Mesodermal cell (in vitro differentiated cells): ENCODE results near the gene BTG3.

Experiments
- H3K27ac ChIP-seq: 2 replicates; pipeline ENCODE4 v1.7.0; 2013; ENCODE audit warnings: mild to moderate bottlenecking, low read depth, low read length, moderate library complexity; ENCODE audit not compliant: severe bottlenecking
- H3K36me3 ChIP-seq: 2 replicates; pipeline ENCODE4 v1.7.1; 2013; ENCODE audit warnings: mild to moderate bottlenecking, low read length, moderate library complexity; ENCODE audit not compliant: control insufficient read depth, insufficient read depth
- H3K4me1 ChIP-seq: one replicate; pipeline ENCODE4 v1.7.1; 2013; ENCODE audit warnings: mild to moderate bottlenecking, low read length; ENCODE audit not compliant: insufficient read depth, control insufficient read depth, poor library complexity, severe bottlenecking
- H3K4me3 ChIP-seq: 2 replicates; pipeline ENCODE4 v1.7.0; 2013; ENCODE audit warnings: low read length, control low read depth, mild to moderate bottlenecking; ENCODE audit not compliant: insufficient read depth, poor library complexity, severe bottlenecking; ENCODE audit errors: extremely low read depth
- H3K9me3 ChIP-seq: 2 replicates; pipeline ENCODE4 v1.7.1; 2013; ENCODE audit warnings: mild to moderate bottlenecking, low read length, moderate library complexity; ENCODE audit not compliant: control insufficient read depth
- WGBS, 2 experiments: methylation state at CpG; one replicate each; pipeline ENCODE4 v1.1.5; 2013; ENCODE audit warnings: missing lambda C conversion rate in 2 of 2; ENCODE audit not compliant: insufficient coverage in 2 of 2; 5-methylcytosine and 5-hydroxymethylcytosine counted together

Gene BTG3

DNA sequence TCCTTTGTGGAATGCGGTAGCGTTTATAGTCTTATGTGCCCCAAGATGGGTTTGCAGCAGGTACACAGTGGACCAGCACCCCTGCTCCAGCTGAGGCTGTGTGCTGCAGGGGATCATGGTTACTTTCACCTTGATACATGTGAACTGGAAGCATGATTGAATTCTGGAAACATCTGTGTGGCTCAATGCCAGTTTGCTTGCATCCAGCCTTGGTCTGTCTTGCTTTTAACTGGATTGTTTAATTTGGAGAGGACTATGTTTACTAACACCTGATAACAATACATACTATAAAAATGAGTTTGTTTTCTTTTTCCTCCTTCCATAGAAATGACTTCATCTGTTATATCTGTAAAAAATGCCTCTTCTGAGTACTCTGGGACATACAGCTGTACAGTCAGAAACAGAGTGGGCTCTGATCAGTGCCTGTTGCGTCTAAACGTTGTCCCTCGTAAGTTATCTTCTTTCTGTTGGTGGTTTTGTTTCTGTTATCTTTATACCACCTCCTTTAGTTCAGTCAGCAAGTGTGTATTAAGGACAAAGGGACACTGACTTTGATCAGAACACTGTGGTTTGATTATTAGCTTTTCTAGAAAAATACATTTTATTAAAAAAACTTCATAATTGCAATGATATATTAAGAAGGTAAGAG is 52.2 kb downstream of the BTG3 start:
- 100% methylated on average over 2 of the region's 5 CpGs for WGBS, 2 experiments
- no peak overlapping the region for H3K27ac ChIP-seq
- peaks cover 33% of the 10 kb centered on the region for H3K36me3 ChIP-seq
- H3K9me3 ChIP-seq, result no peaks in the 10 kb centered on the region
- no peaks in the 10 kb centered on the region for H3K4me1 ChIP-seq
- H3K4me3 ChIP-seq, result no peak overlapping the region

DNA sequence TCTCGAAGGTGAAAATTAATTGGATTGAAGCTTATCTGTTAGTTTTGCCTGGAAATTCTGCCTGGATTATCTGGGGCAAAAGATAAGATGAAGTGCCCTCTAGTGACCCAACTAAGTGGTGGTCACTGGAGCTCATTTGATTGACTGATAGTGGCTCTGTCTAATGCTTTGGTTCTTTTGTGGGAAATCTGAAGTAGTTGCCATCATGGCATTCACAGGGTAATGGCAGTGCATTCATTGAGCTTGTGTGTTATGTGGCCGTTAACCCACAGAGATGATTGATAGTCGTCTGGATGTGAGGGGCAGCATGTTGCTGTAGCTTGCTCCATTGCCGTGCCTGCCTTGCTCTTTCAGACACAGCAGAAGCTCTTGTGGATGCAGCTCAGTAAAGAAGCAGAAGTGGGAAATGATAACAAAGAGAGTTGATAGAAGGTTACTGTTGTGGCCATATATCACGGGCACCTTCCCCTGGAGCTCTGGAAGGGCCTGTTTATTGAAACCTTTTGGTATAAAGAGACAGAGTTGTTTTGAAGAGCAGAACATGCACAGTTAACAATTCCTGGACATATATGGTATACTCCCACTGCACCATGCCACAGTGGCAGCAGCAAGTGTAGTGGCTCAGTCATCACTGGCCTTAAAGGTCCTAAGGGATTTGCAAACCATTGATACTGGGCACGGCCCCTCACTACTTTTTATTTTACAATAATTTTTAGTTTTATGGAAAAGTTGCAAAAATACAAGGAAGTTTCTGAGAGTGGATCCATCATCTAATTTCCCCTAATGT is 57.8 kb downstream of the BTG3 start:
- Histone ChIP-seq H3K36me3 (peaks cover 31% of the 10 kb centered on the region), H3K4me3 (no peak overlapping the region), H3K4me1 (peaks cover 4% of the 10 kb centered on the region), H3K27ac (peak overlapping the region; percentile 36), H3K9me3 (no peaks in the 10 kb centered on the region)
- 74 to 81% methylated on average over 4 to 5 of the region's 6 CpGs for WGBS, 2 experiments

DNA sequence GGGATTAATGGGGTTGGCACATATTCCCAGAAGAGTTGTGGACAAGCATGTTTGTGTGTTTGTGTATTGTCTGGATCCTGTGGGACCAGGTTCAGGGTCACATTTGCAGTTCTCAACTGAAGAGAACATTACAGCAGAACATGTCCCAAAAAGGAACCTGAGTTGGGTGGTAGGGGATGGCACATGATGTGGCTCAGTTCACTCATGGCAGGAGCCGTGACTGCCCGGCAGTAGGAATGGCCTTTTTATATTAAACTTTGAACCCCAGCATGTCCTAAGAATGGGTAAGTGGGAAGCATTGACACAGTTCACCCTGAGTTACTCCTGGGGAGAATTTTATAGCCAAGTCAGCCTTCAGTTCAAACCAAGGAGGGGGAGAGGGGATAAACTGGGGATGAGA is 58.6 kb downstream of the BTG3 start:
- H3K27ac ChIP-seq, result peak overlapping the region; percentile 36
- peaks cover 4% of the 10 kb centered on the region for H3K4me1 ChIP-seq
- no peak overlapping the region for H3K4me3 ChIP-seq
- H3K36me3 ChIP-seq, result peaks cover 34% of the 10 kb centered on the region
- no peaks in the 10 kb centered on the region for H3K9me3 ChIP-seq
- WGBS, 2 experiments, result no CpG with 5 or more reads among the region's 2 CpGs

DNA sequence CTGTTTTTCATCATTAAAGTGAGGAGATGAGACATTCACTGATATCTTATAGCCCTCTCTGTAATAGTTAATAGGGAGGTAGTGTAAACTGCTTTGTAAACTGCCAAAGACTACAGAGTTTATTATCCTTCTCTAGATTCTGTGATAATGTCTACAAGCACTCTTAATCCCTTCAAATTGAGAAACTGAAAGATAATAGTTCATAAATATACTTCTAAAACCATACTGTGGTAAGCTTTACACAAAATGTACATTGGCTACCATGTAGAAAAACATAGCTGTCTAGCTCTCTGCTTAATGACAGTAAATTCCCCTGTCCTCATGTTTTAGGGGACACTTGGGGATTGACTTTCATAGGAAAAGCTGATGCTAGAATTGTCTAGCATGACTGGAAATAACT is 60.3 kb downstream of the BTG3 start:
- Histone ChIP-seq H3K36me3 (peaks cover 35% of the 10 kb centered on the region), H3K27ac (no peak overlapping the region)

DNA sequence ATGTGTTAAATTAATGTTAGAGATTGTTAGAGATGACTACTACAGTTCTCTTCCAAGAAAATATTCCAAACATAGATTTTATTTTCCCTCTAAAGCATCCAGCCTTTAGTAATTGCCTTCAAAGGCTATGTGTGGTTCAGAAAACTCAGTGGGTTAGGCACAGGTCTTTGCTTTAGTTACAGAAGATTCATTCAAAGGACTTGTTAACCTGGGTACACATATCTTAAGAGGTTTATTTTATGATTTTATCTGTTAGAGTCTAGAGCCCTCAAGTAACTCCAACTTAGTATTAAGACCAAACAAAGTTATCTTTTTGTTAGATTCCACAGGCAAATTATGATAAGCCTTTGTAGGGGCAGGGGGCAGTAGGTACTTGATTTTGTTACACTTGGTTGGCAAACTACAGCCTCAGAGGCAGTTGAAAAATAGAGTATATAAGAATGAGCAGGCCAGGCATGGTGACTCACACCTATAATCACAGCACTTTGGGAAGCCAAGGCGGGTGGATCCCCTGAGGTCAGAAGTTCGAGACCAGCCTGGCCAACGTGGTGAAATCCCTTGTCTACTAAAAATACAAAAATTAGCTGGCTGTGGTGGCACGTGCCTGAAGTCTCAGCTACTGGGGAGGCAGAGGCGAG is 61.9 kb downstream of the BTG3 start:
- peaks cover 32% of the 10 kb centered on the region for H3K36me3 ChIP-seq
- no peak overlapping the region for H3K27ac ChIP-seq

More for the DNA sequence above, 60.3 kb downstream of the BTG3 start:
- Histone ChIP-seq H3K4me3 (no peak overlapping the region), H3K9me3 (no peaks in the 10 kb centered on the region), H3K4me1 (peaks cover 4% of the 10 kb centered on the region)

DNA sequence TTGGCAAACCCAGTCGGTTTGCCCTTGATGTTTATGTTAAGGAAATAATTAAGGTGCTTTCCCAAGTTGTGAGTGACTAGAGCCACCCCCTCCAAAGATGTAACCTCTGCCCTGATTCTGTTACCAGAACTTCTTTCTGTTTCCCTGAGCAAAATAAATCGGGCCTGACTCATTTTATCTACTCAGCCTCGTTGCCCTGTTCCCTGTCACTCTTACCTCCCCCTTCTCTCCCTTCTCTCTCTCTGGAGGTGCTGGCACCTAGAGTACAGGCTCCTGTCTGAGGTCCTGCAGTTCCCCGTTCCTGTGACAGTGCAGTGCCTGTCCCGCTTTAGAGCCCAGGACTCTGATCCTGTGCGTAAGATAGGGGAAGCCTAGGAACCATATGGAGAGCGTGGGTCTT is 64.4 kb downstream of the BTG3 start:
- no peaks in the 10 kb centered on the region for H3K9me3 ChIP-seq
- H3K36me3 ChIP-seq, result peaks cover 29% of the 10 kb centered on the region
- no peaks in the 10 kb centered on the region for H3K4me1 ChIP-seq
- H3K4me3 ChIP-seq, result no peak overlapping the region
- 89 to 97% methylated on average over 5 to 6 of the region's 7 CpGs for WGBS, 2 experiments
- H3K27ac ChIP-seq, result peak overlapping the region; percentile 19

More for the DNA sequence above, 61.9 kb downstream of the BTG3 start:
- Histone ChIP-seq H3K4me3 (no peak overlapping the region), H3K9me3 (no peaks in the 10 kb centered on the region), H3K4me1 (peaks cover 4% of the 10 kb centered on the region)
- 90 to 97% methylated on average over 3 to 5 of the region's 5 CpGs for WGBS, 2 experiments

DNA sequence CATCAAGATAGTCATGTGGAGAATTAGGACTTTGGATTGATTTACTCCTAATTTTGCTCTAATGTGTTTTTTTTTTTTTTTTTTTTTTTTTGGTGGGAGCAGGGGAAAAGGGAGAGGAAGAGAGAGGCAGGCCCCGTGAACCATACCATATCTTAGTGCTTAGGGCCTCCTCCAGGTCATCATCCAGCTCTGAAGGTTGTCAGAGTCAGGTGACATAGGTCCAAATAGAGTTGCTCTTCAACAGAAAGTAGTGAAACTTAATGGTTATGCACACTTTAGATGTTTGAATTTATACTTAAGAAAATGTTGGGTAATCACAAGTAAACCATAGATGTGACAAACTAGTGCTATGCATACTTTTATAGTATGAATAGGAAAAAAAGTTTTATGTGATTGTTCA is 67.7 kb downstream of the BTG3 start:
- peaks cover 15% of the 10 kb centered on the region for H3K36me3 ChIP-seq
- WGBS, 2 experiments, result 100% methylated on average over 1 of the region's 1 CpG; no CpG with 5 or more reads in 1 of the 2 experiments

More for the DNA sequence above, 67.7 kb downstream of the BTG3 start:
- Histone ChIP-seq H3K4me1 (peaks cover 13% of the 10 kb centered on the region), H3K27ac (no peak overlapping the region), H3K9me3 (no peaks in the 10 kb centered on the region), H3K4me3 (no peak overlapping the region)
